ENCODE measurements around the gene KIF12.

KIF12 gene

DNA sequence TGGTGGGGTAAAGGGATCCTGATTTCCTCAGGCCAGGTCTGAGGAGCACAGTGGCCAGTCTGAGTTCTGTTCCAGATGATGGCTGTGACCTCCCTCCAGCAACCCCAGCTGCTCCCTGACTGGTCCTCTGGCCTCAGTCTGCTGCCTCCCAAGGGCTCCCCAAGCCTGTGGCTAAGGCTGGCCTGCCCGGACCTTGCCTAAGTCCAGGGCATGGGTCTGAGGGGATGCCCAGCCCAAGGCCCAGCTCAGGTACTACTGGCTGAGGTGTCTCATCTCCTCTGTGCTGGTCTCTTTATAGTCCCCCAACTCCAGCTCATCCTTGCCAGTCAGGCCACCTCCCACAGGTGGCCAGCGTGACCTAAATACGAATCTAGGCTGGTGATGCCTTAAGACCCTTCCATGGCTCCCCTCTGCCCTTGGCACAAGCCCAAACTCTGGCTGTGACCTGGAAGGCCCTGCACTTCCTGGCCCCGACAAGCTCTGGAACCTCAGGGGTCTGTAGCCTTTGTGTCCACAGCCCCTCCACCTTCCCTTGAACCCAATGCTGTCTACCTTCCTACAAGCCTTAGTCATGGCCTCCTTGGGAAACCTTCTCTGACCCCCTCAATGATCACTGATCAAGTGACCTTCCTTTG lies 9.8 kb downstream of the KIF12 start:
- Histone ChIP-seq H3K9ac (ENCODE audit: low read length) (no peak overlapping the region), H3K27ac (ENCODE audit: low read length, poor library complexity, severe bottlenecking) (no peak overlapping the region), H3K23ac (ENCODE audit: low read length in 2 of 2) (no peak overlapping the region), H2BK5ac (ENCODE audit: low read depth, low read length, poor library complexity, severe bottlenecking) (no peak overlapping the region), H4K91ac (ENCODE audit: low read length) (no peak overlapping the region), H3K36me3 (ENCODE audit: control insufficient read depth in 1 of 2, insufficient read depth in 2 of 2, low read depth in 1 of 2, low read length in 2 of 2) (peaks cover 0 to 37% of the 10 kb centered on the region in 2 experiments), H2BK12ac (ENCODE audit: low read length in 2 of 2) (no peak overlapping the region), H4K8ac (ENCODE audit: low read length) (no peak overlapping the region), H2AK5ac (ENCODE audit: low read length, severe bottlenecking) (no peak overlapping the region), H3K27me3 (ENCODE audit: control insufficient read depth in 1 of 2, insufficient read depth in 1 of 2, low read length in 2 of 2) (peaks cover 0 to 51% of the 10 kb centered on the region in 2 experiments), H3K4me1 (ENCODE audit: control insufficient read depth, insufficient read depth, low read depth, low read length) (peaks cover 4% of the 10 kb centered on the region), H3K4me2 (ENCODE audit: low read length, poor library complexity, severe bottlenecking) (no peak overlapping the region), H3K18ac (ENCODE audit: low read depth in 1 of 2, low read length in 2 of 2) (no peak overlapping the region), H2BK15ac (ENCODE audit: low read depth, poor library complexity, severe bottlenecking) (no peak overlapping the region), H2AFZ (ENCODE audit: low read depth, low read length) (no peak overlapping the region), H3K79me1 (replicated peaks; ENCODE audit: low read length, poor library complexity, severe bottlenecking) (no peaks in the 10 kb centered on the region), H3K14ac (ENCODE audit: low read length in 2 of 2) (peak overlapping the region in 1 of 2 experiments; percentile 48), H2BK120ac (ENCODE audit: low read depth, low read length) (no peak overlapping the region), H3K9me3 (ENCODE audit: control insufficient read depth, low read length) (no peaks in the 10 kb centered on the region), H3K4me3 (ENCODE audit: insufficient read depth in 1 of 2, low read depth in 1 of 2, low read length in 2 of 2) (no peak overlapping the region), H3K4ac (ENCODE audit: low read depth in 1 of 2, low read length in 2 of 2) (no peak overlapping the region)
- DNase-seq, result no peak
- 85% methylated on average over 4 of the region's 4 CpGs for WGBS

DNA sequence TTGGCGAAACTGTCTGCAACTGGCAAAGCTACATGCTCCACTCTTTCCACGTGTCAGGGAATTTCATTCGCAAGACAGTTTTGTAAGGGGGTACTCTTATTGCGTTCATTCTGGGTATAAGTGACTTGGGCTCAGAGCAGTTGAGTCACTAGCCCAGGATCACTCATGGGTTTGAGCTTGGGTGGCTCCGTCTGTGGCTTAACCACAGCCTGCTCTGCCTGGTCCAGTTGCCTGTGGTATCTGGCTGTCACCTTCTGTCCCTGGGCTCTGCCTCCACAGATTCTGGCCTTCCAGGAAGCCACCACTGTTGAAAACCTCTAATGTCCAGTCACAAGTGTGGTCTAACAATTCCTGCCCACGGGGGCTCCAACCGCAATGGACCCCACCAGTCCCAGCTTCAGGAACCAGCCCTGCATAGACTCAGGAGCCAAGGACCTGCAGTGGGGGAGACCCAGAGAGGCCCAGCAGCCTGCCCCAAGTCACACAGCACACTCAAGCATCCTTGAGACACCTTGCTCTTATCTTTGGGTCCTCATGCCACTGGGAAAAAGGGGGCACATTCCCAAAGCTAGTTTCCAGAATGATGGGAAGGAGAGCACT lies 10.4 kb downstream of the KIF12 start:
- Histone ChIP-seq H2BK15ac (ENCODE audit: low read depth, poor library complexity, severe bottlenecking) (no peak overlapping the region), H3K9ac (ENCODE audit: low read length) (no peak overlapping the region), H3K27me3 (ENCODE audit: control insufficient read depth in 1 of 2, insufficient read depth in 1 of 2, low read length in 2 of 2) (peaks cover 0 to 51% of the 10 kb centered on the region in 2 experiments), H4K91ac (ENCODE audit: low read length) (no peak overlapping the region), H2BK120ac (ENCODE audit: low read depth, low read length) (no peak overlapping the region), H3K4me3 (ENCODE audit: insufficient read depth in 1 of 2, low read depth in 1 of 2, low read length in 2 of 2) (no peak overlapping the region), H3K14ac (ENCODE audit: low read length in 2 of 2) (no peak overlapping the region), H3K4me1 (ENCODE audit: control insufficient read depth, insufficient read depth, low read depth, low read length) (peaks cover 4% of the 10 kb centered on the region), H4K8ac (ENCODE audit: low read length) (no peak overlapping the region), H3K36me3 (ENCODE audit: control insufficient read depth in 1 of 2, insufficient read depth in 2 of 2, low read depth in 1 of 2, low read length in 2 of 2) (peaks cover 0 to 30% of the 10 kb centered on the region in 2 experiments), H3K23ac (ENCODE audit: low read length in 2 of 2) (no peak overlapping the region), H3K4me2 (ENCODE audit: low read length, poor library complexity, severe bottlenecking) (no peak overlapping the region), H3K9me3 (ENCODE audit: control insufficient read depth, low read length) (no peaks in the 10 kb centered on the region), H2AK5ac (ENCODE audit: low read length, severe bottlenecking) (no peak overlapping the region), H3K27ac (ENCODE audit: low read length, poor library complexity, severe bottlenecking) (no peak overlapping the region), H3K79me1 (replicated peaks; ENCODE audit: low read length, poor library complexity, severe bottlenecking) (no peaks in the 10 kb centered on the region), H2AFZ (ENCODE audit: low read depth, low read length) (no peak overlapping the region), H3K18ac (ENCODE audit: low read depth in 1 of 2, low read length in 2 of 2) (no peak overlapping the region), H3K4ac (ENCODE audit: low read depth in 1 of 2, low read length in 2 of 2) (no peak overlapping the region), H2BK5ac (ENCODE audit: low read depth, low read length, poor library complexity, severe bottlenecking) (no peak overlapping the region), H2BK12ac (ENCODE audit: low read length in 2 of 2) (no peak overlapping the region)
- DNase-seq, result no peak
- WGBS, result 91% methylated on average over 7 of the region's 7 CpGs

DNA sequence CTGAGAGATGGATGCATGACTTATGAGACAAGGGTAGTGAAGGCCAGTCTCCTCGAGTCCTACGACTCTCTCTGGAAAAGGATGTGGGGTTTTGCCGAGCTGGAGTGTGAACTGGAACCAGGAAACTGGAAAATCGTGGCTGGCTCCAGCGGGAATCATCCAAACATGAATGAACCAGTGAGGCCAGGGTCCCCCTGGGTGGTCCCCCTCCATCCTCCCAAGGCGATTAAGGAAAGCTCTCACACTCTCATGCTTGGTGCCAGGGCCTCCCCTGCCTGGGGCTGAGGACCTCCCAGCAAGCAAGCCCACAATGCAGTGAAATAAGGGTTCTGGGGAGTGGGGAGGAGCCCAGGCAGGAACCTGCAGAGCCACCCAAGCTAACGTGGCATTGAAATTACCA lies 11.4 kb downstream of the KIF12 start:
- 84% methylated on average over 7 of the region's 7 CpGs for WGBS
- H4K91ac ChIP-seq (ENCODE audit: low read length), result no peak overlapping the region
- no peak overlapping the region for H2AFZ ChIP-seq (ENCODE audit: low read depth, low read length)

DNA sequence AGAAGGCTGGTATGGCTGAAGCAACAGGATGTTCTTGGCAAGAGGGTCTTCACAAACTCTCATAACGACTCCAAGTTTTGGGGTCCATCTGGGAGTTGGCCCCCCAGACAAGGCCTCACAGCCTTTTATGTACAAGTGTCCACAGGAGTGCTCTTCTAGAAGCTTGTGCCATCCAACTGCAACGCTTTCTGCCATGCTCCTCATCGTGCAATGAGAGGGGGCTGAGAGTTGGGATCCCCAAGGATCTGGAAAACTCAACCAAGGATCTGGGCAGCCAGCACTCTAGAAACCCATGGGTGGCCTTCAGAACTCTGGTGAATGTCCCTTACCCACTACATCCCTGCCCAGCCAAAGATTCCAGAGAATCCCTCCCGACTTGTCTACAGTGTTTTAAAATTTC lies 12.5 kb downstream of the KIF12 start:
- Histone ChIP-seq H2AK5ac (ENCODE audit: low read length, severe bottlenecking) (no peak overlapping the region), H3K4me2 (ENCODE audit: low read length, poor library complexity, severe bottlenecking) (no peak overlapping the region), H3K4ac (ENCODE audit: low read depth in 1 of 2, low read length in 2 of 2) (no peak overlapping the region), H4K91ac (ENCODE audit: low read length) (no peak overlapping the region), H3K27me3 (ENCODE audit: control insufficient read depth in 1 of 2, insufficient read depth in 1 of 2, low read length in 2 of 2) (peaks cover 0 to 39% of the 10 kb centered on the region in 2 experiments), H2BK12ac (ENCODE audit: low read length in 2 of 2) (no peak overlapping the region), H3K27ac (ENCODE audit: low read length, poor library complexity, severe bottlenecking) (no peak overlapping the region), H3K18ac (ENCODE audit: low read depth in 1 of 2, low read length in 2 of 2) (no peak overlapping the region), H3K79me1 (replicated peaks; ENCODE audit: low read length, poor library complexity, severe bottlenecking) (no peaks in the 10 kb centered on the region), H3K4me3 (ENCODE audit: insufficient read depth in 1 of 2, low read depth in 1 of 2, low read length in 2 of 2) (no peak overlapping the region), H3K4me1 (ENCODE audit: control insufficient read depth, insufficient read depth, low read depth, low read length) (peaks cover 9% of the 10 kb centered on the region), H2BK15ac (ENCODE audit: low read depth, poor library complexity, severe bottlenecking) (no peak overlapping the region), H2BK5ac (ENCODE audit: low read depth, low read length, poor library complexity, severe bottlenecking) (no peak overlapping the region), H2BK120ac (ENCODE audit: low read depth, low read length) (no peak overlapping the region), H3K9me3 (ENCODE audit: control insufficient read depth, low read length) (no peaks in the 10 kb centered on the region), H3K23ac (ENCODE audit: low read length in 2 of 2) (no peak overlapping the region), H4K8ac (ENCODE audit: low read length) (no peak overlapping the region), H3K9ac (ENCODE audit: low read length) (no peak overlapping the region), H3K36me3 (ENCODE audit: control insufficient read depth in 1 of 2, insufficient read depth in 2 of 2, low read depth in 1 of 2, low read length in 2 of 2) (peaks cover 0 to 10% of the 10 kb centered on the region in 2 experiments), H2AFZ (ENCODE audit: low read depth, low read length) (no peak overlapping the region), H3K14ac (ENCODE audit: low read length in 2 of 2) (no peak overlapping the region)
- WGBS, result 93% methylated on average over 3 of the region's 4 CpGs
- DNase-seq, result no peak

More for the DNA sequence above, 11.4 kb downstream of the KIF12 start:
- H2AK5ac ChIP-seq (ENCODE audit: low read length, severe bottlenecking), result no peak overlapping the region
- peaks cover 3% of the 10 kb centered on the region for H3K4me1 ChIP-seq (ENCODE audit: control insufficient read depth, insufficient read depth, low read depth, low read length)
- H2BK120ac ChIP-seq (ENCODE audit: low read depth, low read length), result no peak overlapping the region
- H3K9me3 ChIP-seq (ENCODE audit: control insufficient read depth, low read length), result no peaks in the 10 kb centered on the region
- no peak overlapping the region for H3K23ac ChIP-seq (ENCODE audit: low read length in 2 of 2)
- H2BK15ac ChIP-seq (ENCODE audit: low read depth, poor library complexity, severe bottlenecking), result no peak overlapping the region
- H3K4ac ChIP-seq (ENCODE audit: low read depth in 1 of 2, low read length in 2 of 2), result no peak overlapping the region
- H3K4me2 ChIP-seq (ENCODE audit: low read length, poor library complexity, severe bottlenecking), result no peak overlapping the region
- no peak overlapping the region for H4K8ac ChIP-seq (ENCODE audit: low read length)
- no peak overlapping the region for H3K27ac ChIP-seq (ENCODE audit: low read length, poor library complexity, severe bottlenecking)
- peaks cover 0 to 41% of the 10 kb centered on the region in 2 experiments for H3K27me3 ChIP-seq (ENCODE audit: control insufficient read depth in 1 of 2, insufficient read depth in 1 of 2, low read length in 2 of 2)
- no peak overlapping the region for H2BK12ac ChIP-seq (ENCODE audit: low read length in 2 of 2)
- H3K9ac ChIP-seq (ENCODE audit: low read length), result no peak overlapping the region
- H3K79me1 ChIP-seq (replicated peaks; ENCODE audit: low read length, poor library complexity, severe bottlenecking), result no peaks in the 10 kb centered on the region
- peaks cover 0 to 21% of the 10 kb centered on the region in 2 experiments for H3K36me3 ChIP-seq (ENCODE audit: control insufficient read depth in 1 of 2, insufficient read depth in 2 of 2, low read depth in 1 of 2, low read length in 2 of 2)
- DNase-seq, result no peak
- H3K14ac ChIP-seq (ENCODE audit: low read length in 2 of 2), result no peak overlapping the region
- no peak overlapping the region for H2BK5ac ChIP-seq (ENCODE audit: low read depth, low read length, poor library complexity, severe bottlenecking)
- H3K4me3 ChIP-seq (ENCODE audit: insufficient read depth in 1 of 2, low read depth in 1 of 2, low read length in 2 of 2), result no peak overlapping the region
- H3K18ac ChIP-seq (ENCODE audit: low read depth in 1 of 2, low read length in 2 of 2), result no peak overlapping the region

Measured in mesenchymal stem cell (in vitro differentiated cells and primary cell).